LNCaP clone FGC (cell line): ENCODE measurements around the gene FECH.

Experiments
- DNase-seq: peaks from one replicate; pipeline ENCODE4 v3.0.0-alpha.2; 2011; ENCODE audit warnings: low read depth
- H3K4me3 ChIP-seq: 2 replicates; pipeline ENCODE4 v1.5.1; 2011; ENCODE audit warnings: mild to moderate bottlenecking, low read depth, low read length, control low read depth
- CTCF ChIP-seq: IDR thresholded peaks from 2 replicates; pipeline ENCODE4 v1.5.1; 2012; ENCODE audit warnings: mild to moderate bottlenecking; ENCODE audit not compliant: control insufficient read depth, insufficient read depth; ENCODE audit errors: extremely low read depth

The FECH gene

GRCh38 chr18:57589161-57589560 is 2.7 kb upstream of the FECH start:
- no peak for DNase-seq
- no peak for TF ChIP-seq CTCF
- H3K4me3 ChIP-seq = no peak overlapping the region

GRCh38 chr18:57587098-57587661 is 678 bp upstream of the FECH start:
- no peak for TF ChIP-seq CTCF
- peak overlapping the region; percentile 68 for H3K4me3 ChIP-seq
- no peak for DNase-seq

- no peak for DNase-seq
- TF ChIP-seq CTCF = no peak
- H3K4me3 ChIP-seq = peak overlapping the region; percentile 68
Measured at GRCh38 chr18:57585855-57586250, 649 bp downstream of the FECH start.

- H3K4me3 ChIP-seq = peak overlapping the region; percentile 68
- no peak for TF ChIP-seq CTCF
- no peak for DNase-seq
Measured at GRCh38 chr18:57585421-57585820, 1.1 kb downstream of the FECH start.

- DNase-seq = no peak
- H3K4me3 ChIP-seq = peak overlapping the region; percentile 68
- TF ChIP-seq CTCF = no peak
Measured at GRCh38 chr18:57584444-57584843, 2.1 kb downstream of the FECH start.

- DNase-seq = no peak
- TF ChIP-seq CTCF = no peak
- H3K4me3 ChIP-seq = no peak overlapping the region
Measured at GRCh38 chr18:57583297-57583835, 3.1 kb downstream of the FECH start.
